COLO668 (cell line): ENCODE data around the gene AGBL4.

Experiments used
- DNase-seq: peaks from one replicate; lab custom pipeline; 2025; ENCODE audit not compliant: unreplicated experiment; lab: John Stamatoyannopoulos, UW

AGBL4 gene

DNA sequence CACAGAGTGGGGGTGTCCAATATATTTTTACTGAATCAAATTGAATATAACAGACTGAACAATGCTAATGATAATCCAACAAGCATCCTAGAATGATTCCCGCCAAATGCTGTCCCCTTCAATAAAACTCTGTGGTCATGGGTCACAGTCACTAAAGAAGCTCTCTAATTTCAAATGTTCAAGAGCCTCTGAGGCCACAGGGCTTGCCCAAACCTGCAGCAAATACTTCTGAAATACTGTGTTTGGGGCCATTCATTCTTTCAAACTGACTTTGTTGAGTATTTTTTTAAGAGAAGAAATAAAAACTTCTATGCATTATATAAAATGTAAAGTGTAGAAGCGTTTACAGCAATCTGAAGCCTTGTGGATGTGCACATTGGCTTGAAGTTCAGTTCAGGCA, 1239.5 kb downstream of the AGBL4 start:
- no peak for DNase-seq

- no peak for DNase-seq
These were observed 1246.4 kb downstream of the AGBL4 start for GRCh38 chr1:48777219-48777895.

GRCh38 chr1:48776393-48777218, 1247.1 kb downstream of the AGBL4 start, which contains the start of gene BEND5:
Gene BEND5 (minus strand): TSS chr1:48776891. CDS start chr1:48776831, 60 bp downstream.
- peak; percentile 55 for DNase-seq

GRCh38 chr1:48775831-48776392, 1247.8 kb downstream of the AGBL4 start:
- no peak for DNase-seq

GRCh38 chr1:48773133-48773532, 1250.6 kb downstream of the AGBL4 start:
- no peak for DNase-seq

DNA sequence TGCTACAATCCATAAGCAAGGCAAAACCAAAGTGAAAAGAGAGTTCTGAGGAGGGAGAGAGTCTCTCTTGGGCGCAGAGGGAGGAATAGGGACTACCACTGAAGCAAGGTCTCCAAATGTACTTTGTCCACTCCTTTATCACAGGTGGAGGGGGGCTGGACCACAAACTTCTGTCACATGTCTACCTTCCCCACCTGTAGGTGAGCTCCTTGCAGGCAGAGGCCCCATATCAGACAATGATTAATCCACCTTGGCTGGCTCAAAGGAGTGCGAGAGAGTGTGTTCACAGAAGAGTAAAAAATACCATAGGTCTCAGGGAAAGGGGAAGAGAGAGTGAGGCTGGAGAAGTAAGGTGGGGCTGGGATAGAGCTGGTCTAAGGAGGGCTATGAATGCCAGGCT, 1251.5 kb downstream of the AGBL4 start:
- no peak for DNase-seq

- no peak for DNase-seq
These were observed 1252.2 kb downstream of the AGBL4 start for GRCh38 chr1:48771561-48771960.

DNA sequence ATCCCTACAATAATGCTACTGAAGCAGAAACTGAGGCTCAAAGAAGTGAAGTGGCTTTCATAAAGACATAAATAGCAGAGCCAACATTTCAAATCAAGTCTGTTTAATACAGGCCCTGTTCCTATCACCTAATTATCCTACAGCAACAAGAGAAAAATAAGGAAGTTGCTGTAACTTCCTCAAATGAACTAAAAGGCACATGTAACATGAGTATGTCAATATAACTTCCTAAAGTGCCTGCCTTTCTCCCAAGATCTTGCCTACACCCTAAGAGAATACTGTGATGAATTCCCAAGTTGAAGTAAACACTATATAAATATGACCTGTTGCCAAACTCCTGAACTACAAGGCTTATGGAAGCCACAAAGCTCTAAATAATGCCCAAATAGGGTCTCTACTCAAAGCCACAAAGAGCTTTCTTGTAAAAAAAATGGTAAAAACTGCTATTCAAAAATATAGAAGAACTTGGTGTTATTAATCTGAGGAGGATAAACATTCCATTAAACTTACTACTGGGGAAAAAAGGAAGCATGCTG, 1255.7 kb downstream of the AGBL4 start:
- DNase-seq = no peak

GRCh38 chr1:48765335-48765734, 1258.4 kb downstream of the AGBL4 start:
- no peak for DNase-seq

DNA sequence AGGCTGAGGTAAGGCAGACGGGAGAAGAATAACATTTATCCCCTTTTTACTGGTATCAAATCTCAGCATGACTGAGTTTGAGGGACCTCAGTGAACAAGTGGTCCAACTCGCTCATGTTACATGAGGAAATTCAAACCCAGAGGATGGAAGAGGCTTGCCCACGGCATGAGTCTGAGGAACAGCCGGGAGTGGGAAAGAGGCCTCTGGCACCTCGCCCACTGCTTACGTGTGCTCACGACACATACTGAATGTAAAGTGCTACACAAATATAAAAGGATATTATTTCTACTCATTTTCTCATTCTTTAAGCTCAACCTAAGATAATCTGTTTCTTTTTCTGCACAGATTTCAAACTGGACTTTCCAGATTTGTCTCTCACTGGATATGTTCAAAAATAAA, 1261.8 kb downstream of the AGBL4 start:
- no peak for DNase-seq

DNA sequence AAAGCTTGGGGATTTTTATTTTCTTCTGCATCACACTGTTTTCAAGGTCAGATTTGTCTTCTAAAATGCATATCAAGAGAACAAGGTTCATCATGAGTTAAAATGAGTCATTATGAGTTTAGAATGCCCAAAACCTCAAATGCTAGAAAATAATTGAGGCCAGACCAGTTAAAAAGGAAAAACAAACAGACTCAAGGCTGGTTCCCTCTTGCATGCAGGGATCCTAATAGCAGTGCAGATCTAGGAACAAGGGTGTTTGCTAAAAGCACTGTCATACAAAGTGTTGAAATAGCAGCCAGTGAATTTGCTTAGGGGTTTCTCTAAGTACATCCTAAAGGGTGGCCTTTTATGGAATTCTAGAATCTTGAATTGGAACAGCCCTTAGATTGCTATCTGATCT, 1262.3 kb downstream of the AGBL4 start:
- DNase-seq = no peak

GRCh38 chr1:48760857-48761256, 1262.9 kb downstream of the AGBL4 start:
- no peak for DNase-seq

GRCh38 chr1:48758976-48759375, 1264.8 kb downstream of the AGBL4 start:
- DNase-seq = no peak

GRCh38 chr1:48757363-48757762, 1266.4 kb downstream of the AGBL4 start:
- no peak for DNase-seq

GRCh38 chr1:48756683-48757316, 1267.0 kb downstream of the AGBL4 start:
- DNase-seq = no peak

DNA sequence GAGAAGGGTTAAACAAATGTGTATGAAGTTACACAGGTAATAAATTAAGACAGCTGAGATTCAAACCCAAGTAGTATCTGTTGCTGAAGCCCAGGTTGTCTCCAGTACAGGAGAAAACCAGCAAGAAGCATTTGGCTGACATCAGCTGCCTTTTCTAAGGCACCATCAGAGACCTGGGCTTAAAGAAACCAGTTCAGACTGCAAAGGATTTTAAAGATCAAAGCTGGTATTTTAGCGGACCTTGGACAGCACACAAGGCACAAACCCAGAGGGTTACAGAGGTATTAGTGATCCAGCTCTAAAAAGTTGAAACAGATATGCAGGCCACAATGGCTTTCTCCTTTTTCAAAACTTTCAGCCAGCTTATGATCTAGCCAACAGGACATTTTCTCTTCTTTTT, 1270.5 kb downstream of the AGBL4 start:
- DNase-seq = no peak

DNA sequence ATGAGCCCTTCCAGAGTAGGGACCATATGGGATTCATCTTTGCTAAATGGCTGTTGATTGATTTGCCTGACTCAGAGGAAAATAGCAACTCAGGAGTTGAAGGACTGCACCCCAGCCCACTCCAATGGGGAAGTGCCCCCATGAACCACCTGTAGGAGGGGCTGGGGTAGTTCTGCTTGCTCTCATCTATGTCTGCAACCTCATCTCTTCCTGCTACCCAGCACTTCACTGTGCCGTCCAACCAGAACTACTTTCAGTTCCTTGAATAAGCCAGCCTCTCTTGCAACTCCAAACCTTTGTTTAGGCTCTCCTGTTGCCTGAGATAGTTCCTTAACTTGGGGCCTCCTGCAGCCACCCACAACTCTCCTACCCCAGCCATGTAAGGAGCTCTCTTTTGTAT, 1273.6 kb downstream of the AGBL4 start:
- no peak for DNase-seq

GRCh38 chr1:48749068-48749467, 1274.7 kb downstream of the AGBL4 start:
- no peak for DNase-seq

- no peak for DNase-seq
These were observed 1276.8 kb downstream of the AGBL4 start for GRCh38 chr1:48746906-48747305.

GRCh38 chr1:48744032-48744431, 1279.7 kb downstream of the AGBL4 start:
- DNase-seq = no peak

DNA sequence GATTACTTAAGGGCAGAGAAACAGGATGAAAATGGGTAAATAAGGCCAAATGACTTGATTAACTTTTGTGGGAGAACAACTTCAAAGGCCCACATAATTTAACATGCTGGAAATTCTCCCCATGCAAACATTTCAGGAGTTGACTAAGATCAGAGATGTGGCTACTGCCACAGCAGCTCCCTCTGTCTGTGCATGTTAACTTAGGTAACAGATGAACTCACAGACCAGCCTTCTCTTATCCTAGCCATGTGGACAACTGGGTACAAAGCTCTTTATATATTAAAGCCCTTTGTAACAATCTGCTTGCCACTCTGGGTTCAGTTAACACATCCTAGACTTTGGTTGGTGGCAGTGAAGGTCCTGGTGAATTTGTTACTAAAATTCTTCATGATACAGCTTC, 1280.3 kb downstream of the AGBL4 start:
- DNase-seq = no peak
